Measurements from ENCODE around the gene GNAL.
"Not testable (repeated sequence)": the region's sequence is repeated elsewhere in the genome, so short reads cannot be mapped to it uniquely, and the experiment has no call there.

GNAL gene

GRCh38 chr18:11906926-11907874 lies 218.1 kb downstream of the GNAL start:
- DNase-seq (ENCODE audit: low spot score) = no peak

- DNase-seq (ENCODE audit: low spot score) = peak; percentile 94
Observed at GRCh38 chr18:11908182-11909060, 219.4 kb downstream of the GNAL start, which contains the start of gene MPPE1. MPPE1 (minus strand) TSS chr18:11908317; CDS start chr18:11897264, 11,053 bp downstream.

- DNase-seq (ENCODE audit: low spot score) = no peak
Observed at GRCh38 chr18:11909061-11909455, 220.0 kb downstream of the GNAL start.

GRCh38 chr18:11909591-11910026 lies 220.5 kb downstream of the GNAL start:
- DNase-seq (ENCODE audit: low spot score) = peak; percentile 51

GRCh38 chr18:11916880-11917279 lies 227.8 kb downstream of the GNAL start:
- not testable (repeated sequence) for DNase-seq (ENCODE audit: low spot score)

- DNase-seq (ENCODE audit: low spot score) = not testable (repeated sequence)
Observed at GRCh38 chr18:11919522-11919921, 230.5 kb downstream of the GNAL start.

GRCh38 chr18:11923450-11923849 lies 234.4 kb downstream of the GNAL start:
- no peak for DNase-seq (ENCODE audit: low spot score)

GRCh38 chr18:11925800-11926481 lies 236.9 kb downstream of the GNAL start:
- DNase-seq (ENCODE audit: low spot score) = no peak

- no peak for DNase-seq (ENCODE audit: low spot score)
Observed at GRCh38 chr18:11927497-11927896, 238.4 kb downstream of the GNAL start.

GRCh38 chr18:11932393-11932792 lies 243.3 kb downstream of the GNAL start:
- DNase-seq (ENCODE audit: low spot score) = no peak

All from AG08395 (cell line).